Mesenchymal stem cell (in vitro differentiated cells and primary cell): ENCODE results near the gene CRK.

ENCODE experiments used
- DNase-seq: peaks from one replicate; pipeline ENCODE4 v3.0.0-alpha.2; 2013
- H2AFZ ChIP-seq: one replicate; pipeline ENCODE4 v1.6.1; 2013; ENCODE audit warnings: low read depth, mild to moderate bottlenecking, control low read depth, inconsistent platforms, low read length, moderate library complexity
- H2AK5ac ChIP-seq: 2 replicates; pipeline ENCODE4 v1.6.1; 2013; ENCODE audit warnings: low read length, moderate library complexity, mild to moderate bottlenecking, inconsistent platforms; ENCODE audit not compliant: severe bottlenecking
- H2BK120ac ChIP-seq: one replicate; pipeline ENCODE4 v1.6.1; 2013; ENCODE audit warnings: low read depth, mild to moderate bottlenecking, inconsistent platforms, low read length, moderate library complexity
- H2BK12ac ChIP-seq, 2 experiments: one replicate each; pipeline ENCODE4 v1.6.1; 2013; ENCODE audit warnings: inconsistent platforms in 2 of 2, low read length in 2 of 2, mild to moderate bottlenecking in 2 of 2, moderate library complexity in 2 of 2, control low read depth in 1 of 2
- H2BK15ac ChIP-seq: one replicate; pipeline ENCODE4 v1.6.1; 2013; ENCODE audit warnings: mild to moderate bottlenecking, low read depth, inconsistent platforms; ENCODE audit not compliant: poor library complexity, severe bottlenecking
- H2BK5ac ChIP-seq: 2 replicates; pipeline ENCODE4 v1.6.1; 2013; ENCODE audit warnings: low read depth, mild to moderate bottlenecking, low read length, control low read depth, inconsistent platforms; ENCODE audit not compliant: poor library complexity, severe bottlenecking
- H3K14ac ChIP-seq, 2 experiments: one replicate each; pipeline ENCODE4 v1.6.1; 2013; ENCODE audit warnings: inconsistent platforms in 2 of 2, low read length in 2 of 2, control low read depth in 1 of 2, mild to moderate bottlenecking in 1 of 2, moderate library complexity in 1 of 2
- H3K18ac ChIP-seq, 2 experiments: one replicate each; pipeline ENCODE4 v1.6.1; 2013; ENCODE audit warnings: inconsistent platforms in 2 of 2, low read length in 2 of 2, control low read depth in 1 of 2, low read depth in 1 of 2, mild to moderate bottlenecking in 1 of 2
- H3K23ac ChIP-seq, 2 experiments: one replicate each; pipeline ENCODE4 v1.6.1; 2013; ENCODE audit warnings: inconsistent platforms in 2 of 2, low read length in 2 of 2, mild to moderate bottlenecking in 2 of 2, moderate library complexity in 2 of 2, control low read depth in 1 of 2
- H3K27ac ChIP-seq: 2 replicates; pipeline ENCODE4 v1.5.1; 2013; ENCODE audit warnings: mild to moderate bottlenecking, moderate library complexity, low read length, control low read depth, inconsistent platforms; ENCODE audit not compliant: poor library complexity, severe bottlenecking
- H3K27me3 ChIP-seq, 2 experiments: 2 replicates each; pipeline versions ENCODE4 v1.6.1 to v1.7.0; 2013; ENCODE audit warnings: low read length in 2 of 2, mild to moderate bottlenecking in 2 of 2, moderate library complexity in 2 of 2, control low read depth in 1 of 2, inconsistent platforms in 1 of 2; ENCODE audit not compliant: control insufficient read depth in 1 of 2, insufficient read depth in 1 of 2
- H3K36me3 ChIP-seq, 2 experiments: 2 replicates each; pipeline versions ENCODE4 v1.6.1 to v1.7.0; 2013; ENCODE audit warnings: low read length in 2 of 2, control low read depth in 1 of 2, inconsistent platforms in 1 of 2, low read depth in 1 of 2, mild to moderate bottlenecking in 1 of 2; ENCODE audit not compliant: insufficient read depth in 2 of 2, control insufficient read depth in 1 of 2
- H3K4ac ChIP-seq, 2 experiments: one replicate each; pipeline ENCODE4 v1.6.1; 2013; ENCODE audit warnings: inconsistent platforms in 2 of 2, low read length in 2 of 2, mild to moderate bottlenecking in 2 of 2, moderate library complexity in 2 of 2, control low read depth in 1 of 2, low read depth in 1 of 2
- H3K4me1 ChIP-seq: 2 replicates; pipeline ENCODE4 v1.6.1; 2013; ENCODE audit warnings: low read depth, low read length, control low read depth; ENCODE audit not compliant: control insufficient read depth, insufficient read depth
- H3K4me2 ChIP-seq: 2 replicates; pipeline ENCODE4 v1.6.1; 2013; ENCODE audit warnings: low read length, mild to moderate bottlenecking, inconsistent platforms; ENCODE audit not compliant: poor library complexity, severe bottlenecking
- H3K4me3 ChIP-seq, 2 experiments: 2 replicates each; pipeline versions ENCODE4 v1.5.1 to v1.7.0; 2013; ENCODE audit warnings: low read length in 2 of 2, mild to moderate bottlenecking in 2 of 2, control low read depth in 1 of 2, low read depth in 1 of 2; ENCODE audit not compliant: insufficient read depth in 1 of 2
- H3K79me1 ChIP-seq: replicated peaks from 2 replicates; pipeline ENCODE4 v1.6.1; 2013; ENCODE audit warnings: mild to moderate bottlenecking, control low read depth, low read length, inconsistent platforms; ENCODE audit not compliant: poor library complexity, severe bottlenecking
- H3K9ac ChIP-seq: 2 replicates; pipeline ENCODE4 v1.7.0; 2013; ENCODE audit warnings: mild to moderate bottlenecking, low read length, moderate library complexity
- H3K9me3 ChIP-seq: 2 replicates; pipeline ENCODE4 v1.7.0; 2013; ENCODE audit warnings: mild to moderate bottlenecking, low read length; ENCODE audit not compliant: control insufficient read depth
- H4K8ac ChIP-seq: one replicate; pipeline ENCODE4 v1.6.1; 2013; ENCODE audit warnings: inconsistent platforms, mild to moderate bottlenecking, low read length, moderate library complexity
- H4K91ac ChIP-seq: one replicate; pipeline ENCODE4 v1.6.1; 2013; ENCODE audit warnings: mild to moderate bottlenecking, low read length, inconsistent platforms
- WGBS: methylation state at CpG from one replicate; pipeline ENCODE4 v1.1.7; 2013; ENCODE audit warnings: mixed read lengths; 5-methylcytosine and 5-hydroxymethylcytosine counted together

CRK gene

GRCh38 chr17:1374431-1375177 is 81.4 kb downstream of the CRK start:
- H3K23ac ChIP-seq, result no peak overlapping the region
- H3K4me1 ChIP-seq, result peaks cover 22% of the 10 kb centered on the region
- no peaks in the 10 kb centered on the region for H3K79me1 ChIP-seq
- no peak overlapping the region for H2BK5ac ChIP-seq
- H3K27me3 ChIP-seq, result no peaks in the 10 kb centered on the region
- no peak overlapping the region for H4K8ac ChIP-seq
- H3K9ac ChIP-seq, result no peak overlapping the region
- 85% methylated on average over 6 of the region's 10 CpGs for WGBS
- H3K9me3 ChIP-seq, result no peaks in the 10 kb centered on the region
- H2BK15ac ChIP-seq, result no peak overlapping the region
- no peak overlapping the region for H3K4me3 ChIP-seq
- no peak overlapping the region for H2AK5ac ChIP-seq
- no peak overlapping the region for H3K14ac ChIP-seq
- H3K4ac ChIP-seq, result no peak overlapping the region
- no peak overlapping the region for H4K91ac ChIP-seq
- no peak overlapping the region for H3K27ac ChIP-seq
- no peak overlapping the region for H2AFZ ChIP-seq
- H3K36me3 ChIP-seq, result peaks cover 20 to 26% of the 10 kb centered on the region in 2 experiments
- H3K18ac ChIP-seq, result no peak overlapping the region
- H2BK120ac ChIP-seq, result no peak overlapping the region
- no peak overlapping the region for H3K4me2 ChIP-seq
- no peak for DNase-seq
- no peak overlapping the region for H2BK12ac ChIP-seq

- DNase-seq, result no peak
- Histone ChIP-seq H3K36me3 (peaks cover 23 to 26% of the 10 kb centered on the region in 2 experiments), H3K4ac (no peak overlapping the region), H3K9ac (no peak overlapping the region), H3K79me1 (no peaks in the 10 kb centered on the region), H3K4me1 (peaks cover 20% of the 10 kb centered on the region), H4K91ac (no peak overlapping the region), H3K27me3 (no peaks in the 10 kb centered on the region), H4K8ac (no peak overlapping the region), H3K23ac (no peak overlapping the region), H2BK12ac (no peak overlapping the region), H2AFZ (no peak overlapping the region), H3K4me3 (no peak overlapping the region), H3K14ac (no peak overlapping the region), H2BK15ac (no peak overlapping the region), H3K9me3 (no peaks in the 10 kb centered on the region), H3K18ac (no peak overlapping the region), H2BK120ac (no peak overlapping the region), H2AK5ac (no peak overlapping the region), H3K4me2 (no peak overlapping the region), H3K27ac (no peak overlapping the region), H2BK5ac (no peak overlapping the region)
- 96% methylated on average over 9 of the region's 9 CpGs for WGBS
These were observed 82.3 kb downstream of the CRK start for GRCh38 chr17:1373707-1374237.

- peaks cover 22% of the 10 kb centered on the region for H3K4me1 ChIP-seq
- no peak overlapping the region for H2BK120ac ChIP-seq
These were observed 83.4 kb downstream of the CRK start for GRCh38 chr17:1372618-1373017.

DNA sequence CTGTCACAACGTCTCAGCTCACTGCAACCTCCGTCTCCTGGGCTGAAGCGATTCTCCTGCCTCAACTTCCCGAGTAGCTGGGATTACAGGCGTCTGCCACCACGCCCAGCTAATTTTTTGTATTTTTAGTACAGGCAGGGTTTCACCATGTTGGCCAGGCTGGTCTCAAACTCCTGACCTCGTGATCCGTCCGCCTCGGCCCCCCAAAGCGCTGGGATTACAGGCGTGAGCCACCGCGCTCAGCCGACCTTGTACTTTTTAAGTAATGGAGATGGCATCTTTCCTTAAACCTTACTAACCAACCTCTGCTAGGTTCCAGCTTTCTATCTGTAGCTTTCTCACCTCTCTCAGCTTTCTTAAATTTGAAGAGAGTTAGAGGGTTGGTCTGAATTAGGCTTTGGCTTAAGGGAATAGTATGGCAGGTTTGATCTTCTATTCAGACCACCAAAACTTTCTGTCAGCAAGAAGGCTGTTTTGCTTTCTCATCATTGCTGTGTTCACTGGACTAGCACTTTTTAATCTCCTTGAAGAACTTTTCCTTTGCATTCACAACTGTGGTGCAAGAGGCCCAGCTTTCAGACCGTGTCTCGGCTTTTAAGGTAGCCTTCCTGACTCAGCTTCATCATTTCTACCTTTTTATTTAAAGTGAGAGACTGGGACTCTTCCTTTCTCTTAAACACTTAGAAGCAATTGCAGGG is 84.0 kb downstream of the CRK start:
- no peak overlapping the region for H2AFZ ChIP-seq
- no peak overlapping the region for H3K4ac ChIP-seq
- H3K27ac ChIP-seq, result no peak overlapping the region
- H3K14ac ChIP-seq, result no peak overlapping the region
- H3K9me3 ChIP-seq, result no peaks in the 10 kb centered on the region
- no peak overlapping the region for H3K18ac ChIP-seq
- no peak overlapping the region for H3K4me2 ChIP-seq
- H2BK15ac ChIP-seq, result no peak overlapping the region
- H2AK5ac ChIP-seq, result no peak overlapping the region
- H2BK120ac ChIP-seq, result no peak overlapping the region
- no peaks in the 10 kb centered on the region for H3K79me1 ChIP-seq
- H2BK5ac ChIP-seq, result no peak overlapping the region
- no peak overlapping the region for H4K8ac ChIP-seq
- no peaks in the 10 kb centered on the region for H3K27me3 ChIP-seq
- no peak overlapping the region for H2BK12ac ChIP-seq
- no peak overlapping the region for H3K23ac ChIP-seq
- 97% methylated on average over 13 of the region's 17 CpGs for WGBS
- H3K36me3 ChIP-seq, result peaks cover 19 to 23% of the 10 kb centered on the region in 2 experiments
- no peak overlapping the region for H3K4me3 ChIP-seq
- H3K9ac ChIP-seq, result no peak overlapping the region
- DNase-seq, result no peak
- peaks cover 21% of the 10 kb centered on the region for H3K4me1 ChIP-seq
- H4K91ac ChIP-seq, result no peak overlapping the region

More at GRCh38 chr17:1372618-1373017, 83.4 kb downstream of the CRK start:
- Histone ChIP-seq H3K9me3 (no peaks in the 10 kb centered on the region), H3K9ac (no peak overlapping the region), H4K8ac (no peak overlapping the region), H3K18ac (no peak overlapping the region), H3K14ac (no peak overlapping the region), H3K36me3 (peaks cover 20 to 23% of the 10 kb centered on the region in 2 experiments), H3K79me1 (no peaks in the 10 kb centered on the region), H2BK5ac (no peak overlapping the region), H3K27ac (no peak overlapping the region), H4K91ac (no peak overlapping the region), H2BK12ac (no peak overlapping the region), H3K23ac (no peak overlapping the region), H2AFZ (no peak overlapping the region), H3K27me3 (no peaks in the 10 kb centered on the region), H3K4me3 (no peak overlapping the region), H3K4me2 (no peak overlapping the region), H2BK15ac (no peak overlapping the region), H2AK5ac (no peak overlapping the region), H3K4ac (no peak overlapping the region)
- WGBS, result 93% methylated on average over 7 of the region's 7 CpGs
- DNase-seq, result no peak
